Cardiac muscle cell (in vitro differentiated cells and primary cell): ENCODE data around the gene ZC3H15. TPM values are rescaled to one million over a fixed set of nuclear protein-coding genes. Genes with fewer than 3 reads are reported as not detected.

Experiments
- DNase-seq, 2 donors: peaks; one replicate each; pipeline versions ENCODE4 v3.0.0 to v3.0.0-alpha.2; 2010 to 2017; ENCODE audit warnings: low read depth in 1 of 2, low spot score in 1 of 2
- H3K27ac ChIP-seq: fragments of 200-600 bp; sonication (generic); 2 replicates; pipeline ENCODE4 v1.5.1; 2016
- H3K27me3 ChIP-seq: fragments of 200-600 bp; sonication (generic); 2 replicates; pipeline ENCODE4 v1.6.0; 2016; ENCODE audit warnings: control low read depth
- H3K36me3 ChIP-seq: fragments of 200-600 bp; sonication (generic); 2 replicates; pipeline ENCODE4 v1.5.1; 2016; ENCODE audit warnings: control low read depth
- H3K4me1 ChIP-seq: fragments of 200-600 bp; sonication (generic); 2 replicates; pipeline ENCODE4 v1.8.1; 2017; ENCODE audit warnings: low read depth, mild to moderate bottlenecking, mixed run types
- H3K4me3 ChIP-seq: fragments of 200-600 bp; sonication (generic); 2 replicates; pipeline ENCODE4 v1.5.1; 2016; ENCODE audit warnings: mild to moderate bottlenecking
- H3K9me3 ChIP-seq: fragments of 200-600 bp; sonication (generic); 2 replicates; pipeline ENCODE4 v1.5.1; 2017; ENCODE audit warnings: low read depth, mild to moderate bottlenecking, control low read depth
- polyA plus RNA-seq: library from polyadenylated mRNA; unstranded; fragments of >200 nt; fragmentation: Nextera tagmentation; extraction: Ambion mirVana; gene quantifications from 2 replicates; pipeline ENCODE4 v1.2.1, GENCODE V29; 2016
- total RNA-seq: library from RNA; depleted of rRNA; stranded (reverse); fragments of >200 nt; gene quantifications from 2 replicates; pipeline ENCODE4 v1.2.3, GENCODE V29; 2016
- TF ChIP-seq, protein P1 (sequence below): IDR thresholded peaks from 2 replicates; pipeline ENCODE4 v1.5.1; 2012; ENCODE audit warnings: low read depth, mild to moderate bottlenecking, low read length

ZC3H15 gene
- total and polyA plus RNA-seq, 2 experiments from 2014 or later: 50.8 to 72.4 TPM

DNA sequence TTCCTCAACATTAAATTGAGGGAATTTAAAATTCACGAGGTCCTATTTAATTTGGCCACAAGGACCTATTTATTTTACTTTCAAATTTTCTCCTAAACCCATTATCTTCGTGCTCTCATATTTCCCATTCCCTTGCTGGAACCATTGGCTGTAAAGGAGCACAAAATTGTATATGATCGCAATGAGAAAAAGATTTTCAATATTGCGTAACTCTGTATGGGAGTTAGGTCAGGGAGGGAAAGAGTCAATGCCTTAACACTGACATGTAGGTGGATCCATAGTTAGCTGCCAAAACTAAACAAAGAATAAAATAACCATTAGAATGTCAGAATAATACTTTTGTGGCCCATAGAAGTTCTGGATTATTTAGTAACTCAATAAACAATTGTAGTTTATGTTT is 40.6 kb upstream of the ZC3H15 start:
- no peaks in the 10 kb centered on the region for H3K27me3 ChIP-seq
- TF ChIP-seq, protein P1, sequence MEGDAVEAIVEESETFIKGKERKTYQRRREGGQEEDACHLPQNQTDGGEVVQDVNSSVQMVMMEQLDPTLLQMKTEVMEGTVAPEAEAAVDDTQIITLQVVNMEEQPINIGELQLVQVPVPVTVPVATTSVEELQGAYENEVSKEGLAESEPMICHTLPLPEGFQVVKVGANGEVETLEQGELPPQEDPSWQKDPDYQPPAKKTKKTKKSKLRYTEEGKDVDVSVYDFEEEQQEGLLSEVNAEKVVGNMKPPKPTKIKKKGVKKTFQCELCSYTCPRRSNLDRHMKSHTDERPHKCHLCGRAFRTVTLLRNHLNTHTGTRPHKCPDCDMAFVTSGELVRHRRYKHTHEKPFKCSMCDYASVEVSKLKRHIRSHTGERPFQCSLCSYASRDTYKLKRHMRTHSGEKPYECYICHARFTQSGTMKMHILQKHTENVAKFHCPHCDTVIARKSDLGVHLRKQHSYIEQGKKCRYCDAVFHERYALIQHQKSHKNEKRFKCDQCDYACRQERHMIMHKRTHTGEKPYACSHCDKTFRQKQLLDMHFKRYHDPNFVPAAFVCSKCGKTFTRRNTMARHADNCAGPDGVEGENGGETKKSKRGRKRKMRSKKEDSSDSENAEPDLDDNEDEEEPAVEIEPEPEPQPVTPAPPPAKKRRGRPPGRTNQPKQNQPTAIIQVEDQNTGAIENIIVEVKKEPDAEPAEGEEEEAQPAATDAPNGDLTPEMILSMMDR: no peak
- no peaks in the 10 kb centered on the region for H3K9me3 ChIP-seq
- H3K27ac ChIP-seq: no peak overlapping the region
- peak in 1 of 2 donors; percentile 2 for DNase-seq
- H3K4me1 ChIP-seq: no peaks in the 10 kb centered on the region
- H3K4me3 ChIP-seq: no peak overlapping the region
- H3K36me3 ChIP-seq: no peaks in the 10 kb centered on the region

- TF ChIP-seq, protein P1: no peak
- H3K27ac ChIP-seq: no peak overlapping the region
- H3K9me3 ChIP-seq: no peaks in the 10 kb centered on the region
- no peaks in the 10 kb centered on the region for H3K27me3 ChIP-seq
- no peaks in the 10 kb centered on the region for H3K4me1 ChIP-seq
- no peak for DNase-seq
- peaks cover 5% of the 10 kb centered on the region for H3K36me3 ChIP-seq
- no peak overlapping the region for H3K4me3 ChIP-seq
Observed at GRCh38 chr2:186455613-186456012, 30.4 kb upstream of the ZC3H15 start.

DNA sequence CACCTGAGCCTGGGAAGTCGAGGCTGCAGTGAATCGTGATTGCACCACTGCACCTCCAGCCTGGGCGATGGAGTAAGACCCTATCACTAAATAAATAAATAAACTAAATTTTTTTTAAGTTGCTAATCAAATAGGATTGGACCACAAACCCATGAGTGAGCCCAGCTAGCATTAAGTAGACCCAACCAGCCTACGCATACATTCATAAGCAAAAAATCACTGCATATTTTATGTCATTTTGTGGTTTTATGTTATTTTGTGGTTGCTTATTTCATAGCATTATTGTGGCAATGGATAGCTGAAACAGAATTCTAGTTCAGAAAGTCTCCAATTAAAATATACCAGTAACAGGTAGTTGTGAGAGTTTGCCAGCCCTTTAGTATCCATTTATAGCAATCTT is 29.1 kb upstream of the ZC3H15 start:
- Histone ChIP-seq H3K4me3 (no peak overlapping the region), H3K27ac (no peak overlapping the region), H3K27me3 (no peaks in the 10 kb centered on the region), H3K36me3 (peaks cover 5% of the 10 kb centered on the region), H3K9me3 (no peaks in the 10 kb centered on the region), H3K4me1 (no peaks in the 10 kb centered on the region)
- peak in 1 of 2 donors; percentile 74 for DNase-seq
- TF ChIP-seq, protein P1: no peak

DNA sequence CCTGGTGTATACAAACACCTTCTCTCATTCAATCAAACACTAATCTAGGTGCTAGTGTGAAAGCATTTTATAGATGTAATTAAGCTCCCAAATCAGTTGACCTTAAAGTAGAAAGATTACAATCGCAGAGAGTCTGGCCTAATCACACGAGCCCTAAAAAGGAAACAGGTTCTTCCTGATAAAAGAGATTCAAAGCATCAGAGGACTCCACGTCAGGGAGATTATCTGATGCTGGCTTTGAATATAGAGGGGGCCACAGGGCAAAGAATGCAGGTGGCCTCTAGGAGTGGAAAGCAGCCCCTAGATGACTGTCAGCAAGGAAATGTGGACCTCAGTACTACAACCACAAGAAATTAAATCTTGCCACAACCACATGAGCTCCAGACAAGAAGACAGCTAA is 28.2 kb upstream of the ZC3H15 start:
- Histone ChIP-seq H3K36me3 (peaks cover 5% of the 10 kb centered on the region), H3K27ac (no peak overlapping the region), H3K4me3 (no peak overlapping the region), H3K4me1 (no peaks in the 10 kb centered on the region), H3K9me3 (no peaks in the 10 kb centered on the region), H3K27me3 (no peaks in the 10 kb centered on the region)
- TF ChIP-seq, protein P1: no peak
- no peak for DNase-seq

- TF ChIP-seq, protein P1: peak; percentile 33
- no peaks in the 10 kb centered on the region for H3K4me1 ChIP-seq
- peaks cover 5% of the 10 kb centered on the region for H3K36me3 ChIP-seq
- no peaks in the 10 kb centered on the region for H3K27me3 ChIP-seq
- DNase-seq: peak in 1 of 2 donors; percentile 42
- H3K27ac ChIP-seq: no peak overlapping the region
- H3K9me3 ChIP-seq: no peaks in the 10 kb centered on the region
- no peak overlapping the region for H3K4me3 ChIP-seq
Observed at GRCh38 chr2:186459009-186459408, 27.1 kb upstream of the ZC3H15 start.

- no peak overlapping the region for H3K4me3 ChIP-seq
- peak; percentile 3 to 35 for DNase-seq
- no peaks in the 10 kb centered on the region for H3K27me3 ChIP-seq
- TF ChIP-seq, protein P1: peak; percentile 29
- no peaks in the 10 kb centered on the region for H3K9me3 ChIP-seq
- peaks cover 5% of the 10 kb centered on the region for H3K36me3 ChIP-seq
- H3K4me1 ChIP-seq: no peaks in the 10 kb centered on the region
- H3K27ac ChIP-seq: no peak overlapping the region
Observed at GRCh38 chr2:186460465-186460864, 25.6 kb upstream of the ZC3H15 start.
